KMS-11 (cell line): Measurements from ENCODE around the gene TAS1R1.

Source experiments
- H2AFZ ChIP-seq: fragments of 200-600 bp; sonication (generic); 2 replicates; pipeline ENCODE4 v1.6.1; 2016; ENCODE audit warnings: antibody characterized with exemption, mixed run types, low read depth
- H3K27ac ChIP-seq: fragments of 200-600 bp; sonication (generic); 2 replicates; pipeline ENCODE4 v1.6.1; 2016; ENCODE audit warnings: mild to moderate bottlenecking, mixed run types
- H3K27me3 ChIP-seq: fragments of 200-600 bp; sonication (generic); 2 replicates; pipeline ENCODE4 v1.6.1; 2017; ENCODE audit warnings: mild to moderate bottlenecking, low read depth, mixed run types, moderate library complexity; ENCODE audit not compliant: insufficient read depth
- H3K36me3 ChIP-seq: fragments of 200-600 bp; sonication (generic); 2 replicates; pipeline ENCODE4 v1.6.1; 2017; ENCODE audit warnings: mild to moderate bottlenecking, mixed run types; ENCODE audit not compliant: insufficient read depth
- H3K4me1 ChIP-seq: fragments of 200-600 bp; sonication (generic); 2 replicates; pipeline ENCODE4 v1.6.1; 2016; ENCODE audit warnings: mild to moderate bottlenecking, low read depth, mixed run types; ENCODE audit not compliant: poor library complexity, severe bottlenecking
- H3K4me2 ChIP-seq: fragments of 200-600 bp; sonication (generic); 2 replicates; pipeline ENCODE4 v1.7.0; 2016; ENCODE audit warnings: mild to moderate bottlenecking, mixed run types
- H3K4me3 ChIP-seq: fragments of 200-600 bp; sonication (generic); IDR thresholded peaks from 2 replicates; pipeline ENCODE4 v1.6.1; 2017; ENCODE audit warnings: low read depth, low read length, mixed read lengths; ENCODE audit not compliant: insufficient read depth
- H3K79me2 ChIP-seq: fragments of 200-600 bp; sonication (generic); 2 replicates; pipeline ENCODE4 v1.6.1; 2016; ENCODE audit warnings: low read depth, mixed run types; ENCODE audit not compliant: insufficient read depth
- H3K9ac ChIP-seq: fragments of 200-600 bp; sonication (generic); 2 replicates; pipeline ENCODE4 v1.6.1; 2016; ENCODE audit warnings: mild to moderate bottlenecking, mixed run types
- H4K20me1 ChIP-seq: fragments of 200-600 bp; sonication (generic); 2 replicates; pipeline ENCODE4 v1.6.1; 2016; ENCODE audit warnings: mild to moderate bottlenecking, mixed run types; ENCODE audit not compliant: insufficient read depth
- TF ChIP-seq, protein P1 (sequence below): fragments of 200-600 bp; sonication (generic); conservative IDR thresholded peaks from 2 replicates; pipeline ENCODE4 v1.6.1; 2017; ENCODE audit warnings: low read depth, mild to moderate bottlenecking, antibody characterized with exemption, low read length, moderate library complexity, mixed read lengths

TAS1R1 gene

GRCh38 chr1:6600410-6601048 lies 45.4 kb downstream of the TAS1R1 start:
- peaks cover 8% of the 10 kb centered on the region; the same call in 1 of the 2 replicates for H3K36me3 ChIP-seq
- H3K27ac ChIP-seq, result peak overlapping the region; percentile 92
- peaks cover 30% of the 10 kb centered on the region for H3K4me1 ChIP-seq
- peak overlapping the region; percentile 83 for H3K4me3 ChIP-seq
- peaks cover 28% of the 10 kb centered on the region; the same call in 1 of the 2 replicates for H4K20me1 ChIP-seq
- peak overlapping the region; percentile 100 for H3K4me2 ChIP-seq
- peaks cover 64% of the 10 kb centered on the region for H3K79me2 ChIP-seq
- H2AFZ ChIP-seq, result peak overlapping the region; percentile 60
- peak overlapping the region; percentile 88 for H3K9ac ChIP-seq
- TF ChIP-seq, protein P1, sequence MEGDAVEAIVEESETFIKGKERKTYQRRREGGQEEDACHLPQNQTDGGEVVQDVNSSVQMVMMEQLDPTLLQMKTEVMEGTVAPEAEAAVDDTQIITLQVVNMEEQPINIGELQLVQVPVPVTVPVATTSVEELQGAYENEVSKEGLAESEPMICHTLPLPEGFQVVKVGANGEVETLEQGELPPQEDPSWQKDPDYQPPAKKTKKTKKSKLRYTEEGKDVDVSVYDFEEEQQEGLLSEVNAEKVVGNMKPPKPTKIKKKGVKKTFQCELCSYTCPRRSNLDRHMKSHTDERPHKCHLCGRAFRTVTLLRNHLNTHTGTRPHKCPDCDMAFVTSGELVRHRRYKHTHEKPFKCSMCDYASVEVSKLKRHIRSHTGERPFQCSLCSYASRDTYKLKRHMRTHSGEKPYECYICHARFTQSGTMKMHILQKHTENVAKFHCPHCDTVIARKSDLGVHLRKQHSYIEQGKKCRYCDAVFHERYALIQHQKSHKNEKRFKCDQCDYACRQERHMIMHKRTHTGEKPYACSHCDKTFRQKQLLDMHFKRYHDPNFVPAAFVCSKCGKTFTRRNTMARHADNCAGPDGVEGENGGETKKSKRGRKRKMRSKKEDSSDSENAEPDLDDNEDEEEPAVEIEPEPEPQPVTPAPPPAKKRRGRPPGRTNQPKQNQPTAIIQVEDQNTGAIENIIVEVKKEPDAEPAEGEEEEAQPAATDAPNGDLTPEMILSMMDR, result no peak
- H3K27me3 ChIP-seq, result no peaks in the 10 kb centered on the region

GRCh38 chr1:6601049-6601922 lies 46.2 kb downstream of the TAS1R1 start:
- Histone ChIP-seq H4K20me1 (peaks cover 28% of the 10 kb centered on the region; the same call in 1 of the 2 replicates), H3K79me2 (peaks cover 60% of the 10 kb centered on the region), H2AFZ (peak overlapping the region; percentile 60), H3K27ac (peak overlapping the region; percentile 92), H3K36me3 (peaks cover 8% of the 10 kb centered on the region; the same call in 1 of the 2 replicates), H3K4me1 (peaks cover 30% of the 10 kb centered on the region), H3K9ac (peak overlapping the region; percentile 88), H3K4me2 (peak overlapping the region; percentile 100), H3K4me3 (peak overlapping the region; percentile 83), H3K27me3 (no peaks in the 10 kb centered on the region)
- TF ChIP-seq, protein P1, result no peak

GRCh38 chr1:6601923-6602668 lies 47.0 kb downstream of the TAS1R1 start:
- Histone ChIP-seq H4K20me1 (peaks cover 21% of the 10 kb centered on the region; the same call in 1 of the 2 replicates), H3K36me3 (peaks cover 8% of the 10 kb centered on the region; the same call in 1 of the 2 replicates), H3K4me1 (peaks cover 30% of the 10 kb centered on the region), H3K79me2 (peaks cover 53% of the 10 kb centered on the region), H3K27ac (peak overlapping the region; percentile 92), H3K4me3 (peak overlapping the region; percentile 83), H2AFZ (peak overlapping the region; percentile 60), H3K4me2 (peak overlapping the region; percentile 100; the same call in 1 of the 2 replicates), H3K27me3 (no peaks in the 10 kb centered on the region), H3K9ac (peak overlapping the region; percentile 88)
- TF ChIP-seq, protein P1, result no peak

DNA sequence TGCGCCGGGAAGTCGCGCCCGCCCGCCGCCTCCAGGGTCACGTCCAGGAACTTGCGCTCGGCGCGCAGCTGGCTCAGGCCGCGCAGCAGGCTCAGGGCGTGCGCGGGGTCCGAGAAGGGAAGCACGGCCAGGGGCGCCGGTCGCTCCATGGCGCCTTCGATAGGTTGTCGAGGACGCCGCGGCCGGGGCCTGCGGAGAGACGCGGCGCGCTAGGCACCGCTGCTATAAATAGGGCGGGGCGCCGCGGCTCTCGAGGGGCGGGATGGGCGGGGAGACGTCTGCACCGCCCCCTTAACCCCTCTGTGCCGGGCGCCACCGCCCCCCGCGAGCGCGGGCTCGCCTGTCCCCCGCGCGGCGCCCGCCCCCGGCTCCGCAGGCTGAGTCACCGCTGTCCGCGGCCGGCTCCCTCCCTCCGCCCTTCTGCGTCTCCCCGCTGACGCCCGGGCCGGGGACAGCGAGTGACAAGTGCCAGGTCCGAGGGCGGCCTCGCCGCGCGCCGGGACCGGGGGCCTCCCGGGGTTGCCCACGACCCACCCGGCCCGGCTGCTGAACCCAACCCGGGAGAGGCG lies 47.6 kb downstream of the TAS1R1 start, which contains the start of gene KLHL21:
TSS of gene KLHL21 (minus strand) at position 201 of the 569 bp plus-strand sequence. CDS start at position 149, 52 bp downstream.
- TF ChIP-seq, protein P1, result no peak
- peak within 1 kb of the TSS; percentile 92 for H3K27ac ChIP-seq

More for the DNA sequence above, 47.6 kb downstream of the TAS1R1 start, which contains the start of gene KLHL21:
- Histone ChIP-seq H3K36me3 (peaks cover 6% of the 10 kb centered on the region; the same call in 1 of the 2 replicates), H3K4me2 (peak within 1 kb of the TSS; percentile 100), H3K9ac (peak within 1 kb of the TSS; percentile 88), H2AFZ (peak within 1 kb of the TSS; percentile 78), H3K27me3 (no peaks in the 10 kb centered on the region), H3K4me3 (peak within 1 kb of the TSS; percentile 83), H3K79me2 (peaks cover 47% of the 10 kb centered on the region), H3K4me1 (peaks cover 30% of the 10 kb centered on the region), H4K20me1 (peaks cover 16% of the 10 kb centered on the region; the same call in 1 of the 2 replicates)
